Fibroblast of peridontal ligament (primary cell): Measurements from ENCODE around the gene COQ5.
"Not testable (repeated sequence)": the region's sequence is repeated elsewhere in the genome, so short reads cannot be mapped to it uniquely, and the experiment has no call there.

Experiments used
- DNase-seq: peaks from one replicate; pipeline ENCODE4 v3.0.0-alpha.2; 2010; ENCODE audit errors: extremely low read depth

Gene COQ5

DNA sequence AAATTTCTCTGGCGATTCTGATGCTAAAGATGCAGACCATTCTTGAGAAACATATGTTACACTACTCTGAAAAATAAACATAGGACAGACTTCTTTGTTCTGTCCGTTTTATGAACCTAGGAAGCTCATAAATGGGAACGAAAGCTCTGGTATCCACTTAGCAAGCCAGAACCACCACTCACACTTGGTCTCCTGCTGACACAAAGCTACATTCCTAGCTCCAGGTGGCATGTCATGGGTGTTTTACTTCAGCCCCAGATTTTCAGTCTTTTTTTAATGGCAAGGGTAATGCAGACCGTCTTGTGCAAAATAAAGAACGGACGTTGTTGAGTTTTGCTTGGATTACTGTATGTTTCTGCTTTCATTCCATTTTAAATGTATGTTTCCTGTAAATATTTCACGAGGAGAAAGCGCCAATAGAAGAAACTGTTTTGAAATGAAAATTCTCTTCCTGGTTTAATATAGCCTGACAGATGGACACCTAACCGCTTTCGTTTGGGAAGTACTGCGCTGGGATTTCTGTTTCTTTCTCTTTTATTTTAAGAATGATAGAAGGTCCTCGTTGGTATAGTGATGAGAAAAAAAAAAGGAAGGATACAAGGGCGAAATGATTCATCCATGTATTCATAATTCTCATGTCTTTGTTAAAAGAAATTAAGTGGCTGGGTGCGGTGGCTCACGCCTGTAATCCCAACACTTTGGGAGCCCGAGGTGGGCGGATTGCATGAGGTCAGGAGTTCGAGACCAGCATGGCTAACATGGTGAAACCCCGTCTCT, 871 bp upstream of the COQ5 start:
- peak; percentile 46 for DNase-seq

DNA sequence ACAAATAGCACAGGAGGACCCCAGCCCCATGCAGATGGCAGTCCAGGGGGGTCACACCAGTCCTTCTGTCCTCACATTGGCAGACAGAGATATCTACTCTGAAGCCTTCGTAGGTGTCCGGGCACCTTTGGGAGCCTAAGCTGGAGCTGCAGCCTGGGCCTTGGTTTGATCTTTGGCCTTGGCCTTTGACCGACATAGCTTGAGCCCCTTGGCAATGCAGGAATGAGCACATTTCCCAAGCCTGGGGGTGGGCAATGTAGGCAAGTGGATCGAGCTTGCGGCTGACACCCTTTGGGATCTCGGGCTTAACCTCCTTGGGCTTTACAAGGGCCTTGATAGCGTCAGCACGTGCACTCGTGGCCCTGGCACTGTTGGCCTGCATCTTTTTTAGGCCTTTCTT, 6.4 kb downstream of the COQ5 start:
- no peak for DNase-seq

DNA sequence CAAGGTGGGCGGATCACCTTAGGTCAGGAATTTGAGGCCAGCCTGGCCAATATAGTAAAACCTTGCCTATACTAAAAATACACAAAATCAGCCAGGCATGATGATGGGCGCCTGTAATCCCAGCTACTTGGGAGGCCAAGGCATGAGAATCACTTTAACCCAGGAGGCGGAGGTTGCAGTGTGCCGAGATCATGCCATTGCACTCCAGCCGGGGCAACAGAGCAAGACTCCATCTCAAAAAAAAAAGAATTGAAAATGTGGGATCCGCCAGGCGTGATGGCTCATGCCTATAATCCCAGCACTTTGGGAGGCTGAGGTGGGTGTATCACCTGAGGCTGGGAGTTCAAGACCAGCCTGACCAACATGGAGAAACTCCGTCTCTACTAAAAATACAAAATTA, 9.6 kb downstream of the COQ5 start:
- DNase-seq = not testable (repeated sequence)

DNA sequence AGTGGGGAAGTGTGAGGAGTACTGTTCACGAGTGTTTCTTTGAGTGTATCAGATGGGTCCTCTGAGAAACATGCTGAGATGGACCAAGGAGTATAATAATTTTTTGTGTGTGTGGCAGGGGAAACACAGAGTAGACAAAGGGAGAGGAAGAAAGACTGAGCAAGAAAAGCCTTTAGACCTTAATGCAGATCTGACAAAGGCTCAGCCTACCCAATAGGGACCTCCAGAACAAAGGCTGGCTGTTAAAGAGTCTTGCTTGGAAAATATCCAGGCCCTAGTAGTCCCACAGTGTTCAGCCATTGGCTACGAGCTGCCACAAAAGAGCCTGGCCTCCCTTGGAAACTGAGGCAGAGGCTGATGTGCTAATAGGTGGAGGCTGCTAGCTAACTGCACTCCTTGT, 13.5 kb downstream of the COQ5 start:
- DNase-seq = no peak

DNA sequence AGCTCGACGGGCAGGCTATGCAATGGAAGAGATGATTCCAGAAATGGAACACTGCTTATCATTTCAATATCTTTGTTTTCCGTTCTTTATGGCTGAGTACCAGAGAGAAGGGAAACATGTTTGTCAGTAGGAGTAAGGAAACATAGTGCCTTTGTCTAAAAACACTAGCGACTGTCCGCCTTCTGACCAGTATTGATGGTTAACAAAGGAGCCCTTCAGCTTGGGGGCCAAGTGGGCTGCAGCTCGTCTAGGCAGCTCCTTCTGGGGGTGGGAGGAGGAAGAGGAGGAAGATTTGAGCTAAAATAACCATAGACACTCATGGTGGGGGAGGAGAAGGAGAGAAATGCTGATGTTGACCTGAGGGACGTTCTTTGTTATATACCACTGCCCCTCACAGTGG, 15.0 kb downstream of the COQ5 start:
- no peak for DNase-seq

DNA sequence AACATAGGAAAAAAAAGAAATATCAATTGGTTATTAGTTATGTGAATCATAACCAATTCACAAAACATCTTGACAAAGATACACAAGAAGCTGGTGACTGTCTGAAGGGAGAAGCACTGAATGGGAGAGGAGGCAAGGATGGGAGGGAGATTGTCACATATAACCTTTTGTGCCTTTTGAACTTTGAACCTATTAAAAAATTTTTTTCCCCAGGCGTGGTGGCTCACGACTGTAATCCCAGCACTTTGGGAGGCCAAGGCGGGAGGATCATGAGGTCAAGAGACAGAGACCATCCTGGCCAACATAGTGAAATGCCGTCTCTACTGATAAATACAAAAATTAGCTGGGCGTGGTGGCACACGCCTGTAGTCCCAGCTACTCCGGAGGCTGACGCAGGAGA, 20.4 kb downstream of the COQ5 start:
- no peak for DNase-seq

DNA sequence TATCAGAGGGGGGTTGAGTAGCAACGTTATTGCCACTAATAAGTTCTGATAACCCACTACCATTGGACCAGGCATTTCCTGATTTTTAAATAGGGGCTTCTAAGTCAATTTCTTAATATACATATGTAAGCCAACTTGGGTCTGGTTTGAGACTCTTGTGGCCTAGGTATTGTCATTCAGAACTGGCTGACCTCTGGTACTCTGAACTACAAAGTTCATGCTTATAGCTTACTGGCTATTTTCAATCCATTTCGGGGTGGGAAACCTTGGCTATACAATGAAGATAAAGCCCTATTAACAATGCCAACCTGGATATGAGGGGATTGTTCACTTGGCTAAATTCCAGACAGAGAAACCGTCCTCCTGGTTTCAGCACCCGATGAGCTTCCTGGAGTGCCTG, 24.4 kb downstream of the COQ5 start:
- no peak for DNase-seq

DNA sequence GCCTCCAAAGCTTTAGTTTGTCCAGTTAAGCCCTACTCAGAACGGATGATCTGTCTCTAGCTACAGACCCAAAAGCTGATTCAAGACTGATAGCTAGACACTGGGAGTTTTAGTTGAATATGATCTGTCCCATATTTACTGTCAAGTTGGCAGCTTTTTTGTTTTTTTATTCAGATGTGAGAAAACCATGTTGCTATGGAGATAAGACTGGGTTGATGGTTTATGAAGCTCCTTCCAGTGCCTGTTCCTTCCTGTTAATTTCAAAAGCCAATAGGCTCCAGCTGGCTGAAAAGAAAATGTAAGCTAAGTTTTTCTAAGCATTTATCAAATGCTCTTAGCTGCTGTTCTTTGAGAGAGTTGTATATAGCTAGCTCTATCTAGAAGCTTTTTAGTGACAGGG, 28.4 kb downstream of the COQ5 start:
- DNase-seq = peak; percentile 41

DNA sequence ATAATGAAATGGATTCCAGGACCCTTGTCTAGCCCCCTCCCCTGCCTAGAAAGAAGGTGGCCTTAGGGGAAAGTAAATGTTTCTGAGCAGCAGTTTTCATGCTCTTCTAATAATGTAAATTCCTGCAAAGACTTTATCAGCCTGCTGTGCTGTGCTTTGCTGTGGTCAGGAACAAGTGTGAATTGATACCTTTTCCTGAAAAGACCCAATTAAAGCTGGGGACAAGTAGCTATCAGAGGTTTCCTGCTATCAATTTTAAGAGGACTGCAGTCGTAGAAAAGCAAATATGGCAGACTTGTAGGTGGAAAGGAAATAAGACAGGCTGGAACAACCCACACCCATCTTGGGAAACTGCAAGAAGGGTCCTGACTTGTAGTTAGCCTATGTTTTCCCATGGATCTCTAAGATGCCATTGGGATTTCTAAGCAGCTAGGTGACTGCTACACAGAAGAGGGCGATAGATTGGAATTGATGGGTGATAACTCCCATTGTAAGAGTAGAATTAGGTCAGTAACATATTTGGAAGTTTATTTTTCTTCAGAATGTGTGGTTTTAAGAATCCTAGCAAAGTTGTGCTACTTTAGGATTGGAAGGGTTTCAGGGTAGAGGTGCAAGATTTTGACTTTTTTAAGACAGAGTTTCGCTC, 30.0 kb downstream of the COQ5 start:
- no peak for DNase-seq

DNA sequence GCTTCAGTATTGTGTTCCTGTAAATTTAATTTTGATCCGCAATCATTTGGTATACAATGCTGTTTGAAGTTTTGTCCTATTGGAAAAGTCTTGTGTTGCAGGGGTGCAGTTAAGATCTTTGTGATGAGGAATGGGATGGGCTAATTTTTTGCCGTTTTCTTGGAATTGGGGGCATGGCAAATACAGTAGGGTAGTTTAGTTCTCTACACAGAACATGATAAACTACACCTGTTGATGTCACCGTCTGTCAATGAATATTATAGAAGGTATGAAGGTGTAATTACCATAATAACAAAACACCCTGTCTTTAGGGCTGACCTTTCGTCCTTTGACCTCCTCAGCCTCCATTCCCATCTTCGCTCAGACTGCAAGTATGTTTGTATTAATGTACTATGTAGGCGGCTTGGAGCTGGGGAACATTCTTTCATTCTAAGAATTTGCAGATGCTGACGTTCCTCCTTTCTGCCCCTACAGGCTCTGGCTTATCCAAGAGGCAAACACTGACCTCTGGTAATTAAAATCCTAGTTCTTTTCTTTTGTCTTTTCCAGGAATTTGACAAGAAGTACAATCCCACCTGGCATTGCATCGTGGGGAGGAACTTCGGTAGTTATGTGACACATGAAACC, 31.3 kb downstream of the COQ5 start:
- DNase-seq = peak; percentile 36

DNA sequence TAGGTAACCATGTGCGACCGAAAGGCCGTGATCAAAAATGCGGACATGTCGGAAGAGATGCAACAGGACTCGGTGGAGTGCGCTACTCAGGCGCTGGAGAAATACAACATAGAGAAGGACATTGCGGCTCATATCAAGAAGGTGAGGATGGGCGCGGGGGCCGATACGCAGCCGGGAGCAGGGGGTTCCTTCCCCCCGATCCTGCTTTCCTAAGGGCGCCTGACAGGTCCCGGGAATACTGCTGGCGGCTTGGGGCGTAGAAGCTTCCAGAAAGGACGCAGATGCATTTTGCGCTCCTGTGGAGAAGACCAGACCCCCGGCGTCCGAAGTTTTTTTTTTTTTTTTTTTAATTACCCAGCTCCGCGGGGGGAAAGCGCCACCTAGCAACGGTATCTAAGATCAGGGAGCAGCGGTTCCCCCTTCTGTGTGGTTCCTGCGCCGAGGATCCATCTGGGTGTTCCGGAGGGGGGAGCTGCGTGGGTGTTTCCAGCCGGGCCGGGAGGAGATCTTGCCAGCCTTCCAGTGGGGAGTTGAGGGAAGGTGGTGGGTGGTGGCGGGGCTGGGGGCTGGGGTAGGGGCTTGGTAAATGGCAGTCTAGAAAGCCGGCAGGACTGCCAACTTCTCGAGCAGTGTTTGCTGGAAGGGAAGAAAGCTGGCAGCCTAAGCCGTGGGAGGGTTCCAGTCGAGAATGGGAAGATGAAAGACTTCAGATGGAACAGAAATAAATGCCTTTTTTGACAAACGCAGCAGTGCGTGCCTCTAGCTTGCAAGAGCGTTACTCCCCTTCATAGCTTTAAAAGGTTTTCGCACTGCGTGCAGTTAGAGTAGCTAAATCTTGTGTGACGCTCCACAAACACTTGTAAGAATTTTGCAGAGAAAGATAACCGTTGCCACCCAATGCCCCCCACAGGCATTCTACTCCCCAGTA, 32.3 kb downstream of the COQ5 start:
- DNase-seq = peak; percentile 31

DNA sequence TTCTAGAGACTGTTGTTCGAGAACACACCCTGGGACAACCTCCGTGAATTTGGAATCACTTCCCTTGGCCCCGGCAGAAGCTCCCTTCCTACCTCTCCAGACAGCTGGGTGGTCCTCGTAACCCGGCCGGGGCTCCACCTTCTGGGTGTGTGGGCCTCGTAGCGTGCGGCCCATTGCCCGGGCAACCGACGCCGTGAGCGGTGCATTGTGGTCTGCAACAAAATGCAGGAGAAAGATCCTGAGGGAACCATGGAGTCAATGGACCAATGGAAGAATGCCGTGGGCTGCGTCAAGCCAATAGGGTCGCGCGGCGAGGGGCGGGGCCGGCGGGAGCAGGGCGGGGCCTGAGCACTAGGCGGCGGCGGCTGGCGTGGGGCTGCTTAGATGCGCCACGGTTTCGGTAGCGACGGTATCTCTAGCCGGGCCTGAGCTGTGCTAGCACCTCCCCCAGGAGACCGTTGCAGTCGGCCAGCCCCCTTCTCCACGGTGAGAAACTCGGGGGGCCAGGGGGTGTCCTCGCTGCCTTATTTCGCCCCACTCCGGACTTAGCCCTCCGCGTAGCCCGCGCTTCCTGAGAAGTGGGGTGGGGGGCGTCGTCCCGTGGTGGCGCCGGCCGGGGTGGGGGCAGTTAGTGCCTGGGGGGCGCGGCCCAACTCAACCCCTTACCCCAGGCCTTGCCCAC, 33.1 kb downstream of the COQ5 start, which contains the start of gene DYNLL1:
Gene DYNLL1 (plus strand): TSS at position 383 of the 682 bp plus-strand sequence. CDS start 309 bp downstream, outside the sequence.
- peak; percentile 95 for DNase-seq

DNA sequence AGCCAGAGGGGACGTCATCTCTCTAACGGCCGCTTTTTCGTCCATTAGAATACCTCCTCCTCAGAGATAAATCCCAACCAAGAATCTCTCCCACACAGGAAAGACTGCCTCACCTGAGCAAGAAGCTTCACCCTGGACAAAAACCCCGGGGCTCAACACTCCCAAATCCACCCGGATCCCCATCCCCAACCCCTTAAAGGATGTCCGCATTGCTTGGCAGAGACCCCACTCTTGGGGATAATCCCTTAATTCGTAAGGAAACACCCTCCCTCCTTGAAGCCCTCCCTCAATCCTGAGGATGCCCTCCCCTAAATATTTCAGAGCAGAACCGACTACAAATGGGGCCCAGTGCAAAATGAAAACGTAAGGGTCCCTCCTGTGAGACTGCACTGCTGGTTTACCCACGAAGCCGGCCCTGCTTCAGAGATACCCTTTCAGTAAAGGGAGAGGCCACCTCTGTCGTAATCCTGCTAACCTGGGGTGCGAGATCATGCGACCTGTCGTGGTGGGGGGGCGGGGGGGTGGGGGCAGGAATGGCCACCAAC, 33.7 kb downstream of the COQ5 start:
- DNase-seq = peak; percentile 10

DNA sequence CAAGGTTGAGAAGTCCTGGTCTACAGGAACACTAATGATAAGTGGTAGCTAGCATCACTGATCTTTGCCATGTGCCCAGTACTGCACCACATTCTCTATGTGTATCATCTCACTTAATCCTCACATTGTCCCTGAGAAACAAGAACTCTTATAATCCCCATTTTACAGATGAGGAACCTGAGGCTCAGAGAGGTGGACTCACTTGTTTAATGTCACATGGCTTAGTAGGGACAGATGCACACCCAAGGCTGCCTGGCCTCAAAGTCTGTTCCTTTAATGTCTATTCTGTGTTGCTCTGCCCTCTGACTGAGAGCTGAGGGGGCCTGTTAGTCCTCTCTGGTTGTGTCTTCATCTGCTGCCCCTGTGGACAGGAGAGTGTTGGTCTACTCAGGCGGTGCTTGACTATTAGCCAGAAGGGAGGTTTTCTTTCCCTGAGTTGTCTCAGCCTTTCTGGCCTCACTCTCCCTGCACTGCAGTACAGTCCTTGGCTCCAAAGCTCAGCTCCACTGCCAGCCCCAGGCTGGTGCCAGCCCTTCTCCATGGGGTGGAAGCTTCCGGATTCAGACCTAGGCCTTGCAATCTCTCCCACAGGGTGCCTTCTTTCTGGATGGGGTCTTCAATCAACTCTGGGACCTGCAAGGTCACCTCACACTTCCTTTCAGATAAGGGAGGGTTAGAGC, 38.0 kb downstream of the COQ5 start:
- no peak for DNase-seq

DNA sequence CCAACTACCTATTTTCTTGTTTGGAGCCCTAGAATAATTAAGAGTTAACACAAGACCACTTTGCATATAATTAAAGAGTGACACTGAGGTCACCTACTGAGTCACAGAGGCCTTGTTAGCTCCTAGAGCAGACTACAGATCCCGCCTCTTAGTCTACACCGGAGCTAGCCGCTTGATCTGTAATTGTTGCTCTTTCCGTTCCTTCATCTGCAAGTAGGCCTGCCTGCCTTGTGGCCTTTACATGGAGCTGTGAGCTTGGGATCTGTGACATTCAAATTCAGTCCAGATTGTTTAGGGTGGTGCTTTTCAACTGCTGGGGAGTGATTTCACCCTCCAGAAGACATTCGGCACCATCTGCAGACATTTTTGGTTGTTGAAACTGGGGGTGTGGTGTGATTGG, 38.6 kb downstream of the COQ5 start:
- DNase-seq = no peak

DNA sequence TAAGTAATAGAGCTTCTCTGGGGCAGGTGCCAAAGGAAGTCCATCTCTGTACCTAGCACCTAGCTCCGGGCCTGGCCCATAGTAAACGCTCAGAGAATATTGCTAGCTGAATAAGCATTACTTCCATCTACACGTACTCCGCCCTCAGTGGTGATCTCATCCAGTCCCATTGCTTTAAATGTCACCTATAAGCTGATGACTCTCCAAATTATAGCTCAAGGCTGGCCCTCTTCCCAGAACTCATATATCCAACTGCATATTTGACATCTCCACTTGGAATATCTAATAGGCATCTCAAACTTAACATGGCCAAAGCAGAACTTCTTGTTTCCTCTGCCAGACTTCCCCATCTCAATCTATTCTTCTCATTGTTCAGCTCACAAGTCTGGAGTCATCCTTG, 39.9 kb downstream of the COQ5 start:
- no peak for DNase-seq

DNA sequence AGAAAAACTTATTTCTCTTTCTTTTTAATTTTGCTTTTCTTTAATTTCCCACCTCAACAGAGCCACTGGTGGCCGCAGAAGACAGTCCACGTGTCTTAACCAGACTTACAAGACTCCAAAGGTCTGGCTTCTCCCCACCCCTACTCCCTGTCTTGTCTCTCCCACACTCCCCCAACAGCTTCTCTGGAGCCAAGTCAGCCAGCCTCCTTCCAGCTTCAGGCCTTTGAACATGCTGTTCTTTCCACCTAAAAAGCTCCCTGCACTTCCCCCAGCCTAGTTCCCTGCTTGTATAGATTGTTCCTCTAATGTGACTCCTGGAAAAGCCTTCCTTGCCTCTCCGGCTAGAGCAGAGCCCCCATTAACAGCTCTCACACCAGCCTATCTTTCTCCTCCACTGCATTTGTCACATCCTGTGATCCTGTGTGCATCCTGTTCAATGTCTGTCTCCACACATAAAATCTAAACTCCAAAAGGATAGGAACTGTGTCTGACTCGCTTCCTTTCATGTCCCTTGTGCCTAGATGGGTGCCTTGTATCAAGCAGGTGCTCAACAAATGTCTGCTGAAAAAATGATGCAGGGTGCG, 40.8 kb downstream of the COQ5 start:
- no peak for DNase-seq

DNA sequence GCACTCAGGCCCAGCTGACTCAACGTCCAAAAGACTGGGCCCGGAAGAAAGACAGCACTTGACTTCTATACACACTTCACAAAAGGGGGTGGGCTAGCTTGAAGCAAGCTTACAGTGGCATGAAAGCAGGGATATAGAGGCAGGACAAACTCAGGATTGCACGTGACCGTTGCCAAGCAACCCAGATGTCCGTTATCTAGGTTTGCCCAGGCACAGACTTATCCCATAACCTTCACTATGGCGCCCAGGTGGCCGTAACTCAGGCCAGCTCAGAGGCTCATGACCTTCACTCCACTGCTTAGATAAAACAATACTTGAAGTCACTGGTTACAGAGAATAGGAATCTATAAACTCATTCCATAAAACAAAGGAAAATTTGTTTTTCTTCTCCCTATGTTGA, 41.4 kb downstream of the COQ5 start:
- DNase-seq = not testable (repeated sequence)

DNA sequence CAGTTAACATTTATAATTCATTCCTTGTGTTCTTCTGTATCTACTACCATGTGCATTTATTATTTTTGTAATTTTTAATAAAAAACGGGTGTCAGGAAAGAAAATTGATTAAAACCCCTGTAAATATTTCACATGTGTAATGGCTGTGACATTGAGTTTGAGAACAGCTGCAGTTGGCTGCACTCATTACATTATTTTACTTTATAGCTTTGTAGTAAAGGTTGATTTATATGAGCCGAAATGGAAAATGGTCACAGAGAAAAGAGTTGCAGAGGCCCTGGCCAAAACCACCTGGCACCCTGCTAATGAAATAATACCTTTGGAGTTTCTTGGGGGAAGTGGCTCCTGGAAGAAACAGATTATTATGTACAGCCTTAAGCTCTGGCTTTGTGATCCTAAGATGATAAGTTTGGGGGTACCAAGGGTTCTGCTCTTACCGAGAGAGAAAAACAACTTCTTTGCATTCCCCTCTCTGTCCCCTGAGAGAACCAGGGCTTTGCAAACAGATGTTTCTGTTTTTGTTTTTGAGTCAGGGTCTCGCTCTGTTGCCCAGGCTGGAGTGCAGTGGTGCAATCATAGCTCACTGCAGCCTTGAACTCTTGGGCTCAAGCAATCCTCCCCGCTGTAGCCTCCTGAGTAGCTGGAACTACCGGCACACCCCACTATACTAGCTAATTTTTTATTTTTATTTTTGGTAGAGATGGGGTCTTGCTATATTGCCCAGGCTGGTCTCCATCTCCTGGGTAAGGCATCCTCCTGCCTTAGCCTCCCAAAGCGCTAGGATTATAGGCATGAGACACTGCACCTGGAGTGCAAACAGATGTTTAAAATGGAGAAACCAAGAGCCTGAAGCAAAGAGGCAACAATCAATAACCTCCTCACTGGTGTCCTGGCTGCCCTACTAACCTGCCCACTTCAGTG, 42.7 kb downstream of the COQ5 start:
- no peak for DNase-seq
